Panc1 (cell line): ENCODE measurements around the gene SYT12. TPM values are rescaled to one million over a fixed set of nuclear protein-coding genes. Genes with fewer than 3 reads are reported as not detected.

Experiments used
- ATAC-seq: fragments of 200-7000 bp; cut with Tn5 transposase; 2 replicates; pipeline ENCODE4 v1.9.1; 2020; ENCODE audit warnings: mild to moderate bottlenecking, moderate library complexity
- BruUV-seq: library from RNA; stranded (reverse); fragments of 400-500 nt; replicated peaks from 2 replicates; lab custom pipeline; 2021; lab: Mats Ljungman, UMichigan
- CTCF ChIA-PET: fragments of 300-600 bp; sonication (Branson Sonifier 250); formaldehyde crosslinking; loops from one replicate; lab custom pipeline; 2022; ENCODE audit warnings: antibody characterized with exemption; lab: Charles Lee
- POLR2A ChIA-PET: fragments of 300-600 bp; sonication (Branson Sonifier 250); formaldehyde crosslinking; loops from one replicate; lab custom pipeline; 2022; ENCODE audit warnings: antibody characterized with exemption; lab: Charles Lee
- DNase-seq: peaks from one replicate; pipeline ENCODE4 v3.0.0-alpha.2; 2010; ENCODE audit warnings: low read depth, low spot score
- H3K27ac ChIP-seq: 2 replicates; pipeline ENCODE4 v1.5.1; 2011; ENCODE audit warnings: mild to moderate bottlenecking, low read length, inconsistent platforms
- H3K27me3 ChIP-seq: fragments of 200-500 bp; sonication (Bioruptor generic); 2 replicates; pipeline ENCODE4 v1.6.0; 2014; ENCODE audit warnings: low read length, inconsistent platforms; ENCODE audit not compliant: control insufficient read depth, insufficient read depth
- H3K36me3 ChIP-seq: fragments of 200-500 bp; sonication (Bioruptor generic); 2 replicates; pipeline ENCODE4 v1.5.1; 2014; ENCODE audit warnings: inconsistent platforms, mild to moderate bottlenecking, low read length, moderate library complexity; ENCODE audit not compliant: control insufficient read depth, insufficient read depth
- H3K4me1 ChIP-seq: 2 replicates; pipeline ENCODE4 v1.5.1; 2011; ENCODE audit warnings: inconsistent platforms, mild to moderate bottlenecking, low read length, moderate library complexity; ENCODE audit not compliant: control insufficient read depth, insufficient read depth
- H3K4me3 ChIP-seq, 2 experiments: 2 replicates each; pipeline ENCODE4 v1.5.1; 2011 to 2012; ENCODE audit warnings: low read depth in 2 of 2, low read length in 2 of 2, mild to moderate bottlenecking in 2 of 2, inconsistent platforms in 1 of 2, moderate library complexity in 1 of 2
- H3K9me3 ChIP-seq: fragments of 200-500 bp; sonication (Bioruptor generic); 2 replicates; pipeline ENCODE4 v1.5.1; 2014; ENCODE audit warnings: low read depth, mild to moderate bottlenecking, inconsistent platforms, low read length, moderate library complexity; ENCODE audit not compliant: control insufficient read depth, insufficient read depth
- POLR2AphosphoS5 ChIP-seq: IDR thresholded peaks from 2 replicates; pipeline ENCODE4 v1.6.1; 2012; ENCODE audit warnings: mild to moderate bottlenecking, low read depth, low read length, moderate library complexity
- SIN3A ChIP-seq: IDR thresholded peaks from 2 replicates; pipeline ENCODE4 v1.6.1; 2012; ENCODE audit warnings: low read depth, mild to moderate bottlenecking, low read length, moderate library complexity, borderline replicate concordance; ENCODE audit not compliant: insufficient read depth
- TCF7L2 ChIP-seq: IDR thresholded peaks from 2 replicates; pipeline ENCODE4 v1.6.1; 2011; ENCODE audit warnings: mild to moderate bottlenecking, low read depth, low read length, inconsistent platforms
- in situ Hi-C: cut with HindIII; loops from 2 replicates; pipeline ENCODE4 v1.10.0; 2016; ENCODE audit warnings: low sequenced_read_pairs, low pct_unique_long_range_greater_than_20kb
- intact Hi-C: fragments of 100-400 bp; cut with micrococcal nuclease; formaldehyde crosslinking; loops from one replicate; pipeline ENCODE4 v1.10.0; 2022; ENCODE audit not compliant: unreplicated experiment
- total RNA-seq: library from RNA; stranded (reverse); gene quantifications from one replicate; pipeline ENCODE4 v1.2.1, GENCODE V29; 2021; ENCODE audit not compliant: unreplicated experiment
- TF ChIP-seq, protein P1 (sequence below), 2 experiments: IDR thresholded peaks; 2 replicates each; pipeline ENCODE4 v1.6.1; 2011 to 2012; ENCODE audit warnings: low read depth in 2 of 2, control low read depth in 1 of 2, low read length in 1 of 2, mild to moderate bottlenecking in 1 of 2, moderate library complexity in 1 of 2; ENCODE audit not compliant: insufficient read depth in 1 of 2
- TF ChIP-seq, protein P2 (sequence below): fragments of 450-650 bp; IDR thresholded peaks from 2 replicates; pipeline ENCODE4 v1.5.1; 2017; ENCODE audit warnings: mild to moderate bottlenecking

The SYT12 gene
- total RNA-seq, 1 experiment from 2014 or later: 0.62 TPM

DNA sequence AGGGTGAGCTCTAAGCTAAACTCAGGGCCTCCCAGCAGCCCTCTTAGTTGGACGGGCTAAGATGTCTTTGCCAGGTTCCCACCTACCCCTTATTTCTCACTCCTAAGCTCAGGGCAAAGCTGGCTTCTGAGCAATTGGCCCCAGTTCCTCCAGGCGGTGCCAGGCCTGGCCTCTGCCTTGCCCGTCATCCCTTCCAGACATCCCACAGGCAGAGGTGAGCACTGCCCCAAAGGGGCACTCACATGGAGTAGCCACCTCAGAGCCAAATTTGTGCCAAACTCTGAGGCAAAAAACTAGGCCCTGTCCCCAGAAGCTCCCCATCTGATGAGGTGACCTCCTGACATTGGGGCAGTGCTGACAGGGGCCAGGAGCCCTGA, 43.4 kb downstream of the SYT12 start:
- no peaks in the 10 kb centered on the region for H3K9me3 ChIP-seq
- ATAC-seq (peak; percentile 11; the same call in 1 of the 2 replicates), DNase-seq (no peak)
- CTCF ChIA-PET: no interaction called here
- no peak overlapping the region for H3K27ac ChIP-seq
- intact Hi-C loops (no loop called here), in situ Hi-C loops (no loop called here)
- no TSS peak for BruUV-seq
- H3K4me1 ChIP-seq: 0 out of 2 replicates have a peak, but pooled peaks cover 3% of the 10 kb centered on the region
- H3K4me3 ChIP-seq: no peak overlapping the region
- TF ChIP-seq, protein P1, sequence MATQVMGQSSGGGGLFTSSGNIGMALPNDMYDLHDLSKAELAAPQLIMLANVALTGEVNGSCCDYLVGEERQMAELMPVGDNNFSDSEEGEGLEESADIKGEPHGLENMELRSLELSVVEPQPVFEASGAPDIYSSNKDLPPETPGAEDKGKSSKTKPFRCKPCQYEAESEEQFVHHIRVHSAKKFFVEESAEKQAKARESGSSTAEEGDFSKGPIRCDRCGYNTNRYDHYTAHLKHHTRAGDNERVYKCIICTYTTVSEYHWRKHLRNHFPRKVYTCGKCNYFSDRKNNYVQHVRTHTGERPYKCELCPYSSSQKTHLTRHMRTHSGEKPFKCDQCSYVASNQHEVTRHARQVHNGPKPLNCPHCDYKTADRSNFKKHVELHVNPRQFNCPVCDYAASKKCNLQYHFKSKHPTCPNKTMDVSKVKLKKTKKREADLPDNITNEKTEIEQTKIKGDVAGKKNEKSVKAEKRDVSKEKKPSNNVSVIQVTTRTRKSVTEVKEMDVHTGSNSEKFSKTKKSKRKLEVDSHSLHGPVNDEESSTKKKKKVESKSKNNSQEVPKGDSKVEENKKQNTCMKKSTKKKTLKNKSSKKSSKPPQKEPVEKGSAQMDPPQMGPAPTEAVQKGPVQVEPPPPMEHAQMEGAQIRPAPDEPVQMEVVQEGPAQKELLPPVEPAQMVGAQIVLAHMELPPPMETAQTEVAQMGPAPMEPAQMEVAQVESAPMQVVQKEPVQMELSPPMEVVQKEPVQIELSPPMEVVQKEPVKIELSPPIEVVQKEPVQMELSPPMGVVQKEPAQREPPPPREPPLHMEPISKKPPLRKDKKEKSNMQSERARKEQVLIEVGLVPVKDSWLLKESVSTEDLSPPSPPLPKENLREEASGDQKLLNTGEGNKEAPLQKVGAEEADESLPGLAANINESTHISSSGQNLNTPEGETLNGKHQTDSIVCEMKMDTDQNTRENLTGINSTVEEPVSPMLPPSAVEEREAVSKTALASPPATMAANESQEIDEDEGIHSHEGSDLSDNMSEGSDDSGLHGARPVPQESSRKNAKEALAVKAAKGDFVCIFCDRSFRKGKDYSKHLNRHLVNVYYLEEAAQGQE (IDR thresholded peaks at IDR 0.05; ENCODE audit: insufficient read depth in 1 of 2, low read depth in 2 of 2, low read length in 1 of 2): no peak
- TF ChIP-seq TCF7L2: no peak
- TF ChIP-seq POLR2AphosphoS5: no peak
- TF ChIP-seq SIN3A: no peak
- TF ChIP-seq, protein P2, sequence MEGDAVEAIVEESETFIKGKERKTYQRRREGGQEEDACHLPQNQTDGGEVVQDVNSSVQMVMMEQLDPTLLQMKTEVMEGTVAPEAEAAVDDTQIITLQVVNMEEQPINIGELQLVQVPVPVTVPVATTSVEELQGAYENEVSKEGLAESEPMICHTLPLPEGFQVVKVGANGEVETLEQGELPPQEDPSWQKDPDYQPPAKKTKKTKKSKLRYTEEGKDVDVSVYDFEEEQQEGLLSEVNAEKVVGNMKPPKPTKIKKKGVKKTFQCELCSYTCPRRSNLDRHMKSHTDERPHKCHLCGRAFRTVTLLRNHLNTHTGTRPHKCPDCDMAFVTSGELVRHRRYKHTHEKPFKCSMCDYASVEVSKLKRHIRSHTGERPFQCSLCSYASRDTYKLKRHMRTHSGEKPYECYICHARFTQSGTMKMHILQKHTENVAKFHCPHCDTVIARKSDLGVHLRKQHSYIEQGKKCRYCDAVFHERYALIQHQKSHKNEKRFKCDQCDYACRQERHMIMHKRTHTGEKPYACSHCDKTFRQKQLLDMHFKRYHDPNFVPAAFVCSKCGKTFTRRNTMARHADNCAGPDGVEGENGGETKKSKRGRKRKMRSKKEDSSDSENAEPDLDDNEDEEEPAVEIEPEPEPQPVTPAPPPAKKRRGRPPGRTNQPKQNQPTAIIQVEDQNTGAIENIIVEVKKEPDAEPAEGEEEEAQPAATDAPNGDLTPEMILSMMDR: no peak
- POLR2A ChIA-PET: no interaction called here
- H3K27me3 ChIP-seq: no peaks in the 10 kb centered on the region
- no peaks in the 10 kb centered on the region for H3K36me3 ChIP-seq

DNA sequence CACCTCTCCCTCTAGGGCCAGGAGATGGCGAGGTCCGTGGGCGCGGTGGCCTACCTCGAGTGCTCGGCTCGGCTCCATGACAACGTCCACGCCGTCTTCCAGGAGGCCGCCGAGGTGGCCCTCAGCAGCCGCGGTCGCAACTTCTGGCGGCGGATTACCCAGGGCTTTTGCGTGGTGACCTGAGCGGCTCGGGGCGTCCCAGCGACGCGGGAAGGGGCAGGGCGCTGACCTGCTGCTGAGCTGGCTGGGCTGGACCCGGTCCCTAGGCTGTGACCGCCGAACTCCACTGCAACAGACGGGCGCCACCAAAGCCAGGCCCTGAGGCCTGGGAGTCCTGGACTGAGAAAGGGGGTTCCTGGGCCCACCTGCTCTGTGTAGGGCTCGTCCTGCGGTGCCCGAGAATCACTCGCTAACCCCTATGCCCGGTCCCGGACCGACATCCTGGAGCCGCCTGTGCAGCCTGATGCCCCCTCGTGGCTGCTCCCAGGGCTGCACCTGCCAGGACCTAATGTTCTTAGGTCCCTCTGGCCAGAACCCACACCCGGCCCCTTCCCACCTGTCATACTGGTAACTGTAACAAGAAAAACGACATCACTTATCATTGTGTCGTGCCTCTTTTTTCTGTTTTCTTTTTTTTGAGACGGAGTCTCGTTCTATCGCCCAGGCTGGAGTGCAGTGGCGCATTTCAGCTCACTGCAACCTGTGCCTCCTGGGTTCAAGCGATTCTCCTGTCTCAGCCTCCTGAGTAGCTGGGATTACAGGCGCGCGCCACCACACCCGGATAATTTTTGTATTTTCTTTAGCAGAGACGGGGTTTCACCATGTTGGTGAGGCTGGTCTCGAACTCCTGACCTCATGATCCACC, 48.7 kb downstream of the SYT12 start:
- POLR2A ChIA-PET: no interaction called here
- ATAC-seq (peak; percentile 87), DNase-seq (no peak)
- in situ Hi-C loops: no loop called here
- H3K27ac ChIP-seq: no peak overlapping the region
- H3K4me1 ChIP-seq: no peaks in the 10 kb centered on the region
- no peaks in the 10 kb centered on the region for H3K36me3 ChIP-seq
- BruUV-seq: no TSS peak
- H3K27me3 ChIP-seq: no peaks in the 10 kb centered on the region
- H3K4me3 ChIP-seq: no peak overlapping the region
- CTCF ChIA-PET: interaction anchor here (1.5 kb wide), 1 partner anchor 19 kb away, joined by 11 read pairs; no protein-coding TSS in a partner anchor
- TF ChIP-seq POLR2AphosphoS5 (no peak), TCF7L2 (no peak)
- TF ChIP-seq, protein P1 (IDR thresholded peaks at IDR 0.05; ENCODE audit: insufficient read depth in 1 of 2, low read depth in 2 of 2, low read length in 1 of 2): no peak
- TF ChIP-seq, protein P2: peak; percentile 94
- H3K9me3 ChIP-seq: no peaks in the 10 kb centered on the region
- intact Hi-C loops: no loop called here
